BE2C (cell line): Measurements from ENCODE around the gene DDX59.

Source experiments
- DNase-seq: peaks from one replicate; pipeline ENCODE4 v3.0.0-alpha.2; 2020
- H3K27me3 ChIP-seq: fragments of 250-450 bp; sonication (Bioruptor Pico); 2 replicates; pipeline ENCODE4 v1.5.1; 2020; ENCODE audit warnings: mild to moderate bottlenecking
- H3K36me3 ChIP-seq: fragments of 250-450 bp; sonication (Bioruptor Pico); 2 replicates; pipeline ENCODE4 v1.5.1; 2020; ENCODE audit warnings: mild to moderate bottlenecking
- H3K4me1 ChIP-seq: fragments of 250-450 bp; sonication (Bioruptor Pico); 2 replicates; pipeline ENCODE4 v1.5.1; 2020
- H3K4me3 ChIP-seq: 2 replicates; pipeline ENCODE4 v1.5.1; 2011; ENCODE audit warnings: low read depth, low read length
- H3K9me3 ChIP-seq: fragments of 250-450 bp; sonication (Bioruptor Pico); 2 replicates; pipeline ENCODE4 v1.5.1; 2020
- CTCF ChIP-seq: IDR thresholded peaks from 2 replicates; pipeline ENCODE4 v1.5.1; 2012; ENCODE audit warnings: mild to moderate bottlenecking, low read depth, low read length

DDX59 gene

GRCh38 chr1:200629876-200630514 is 39.7 kb downstream of the DDX59 start:
- no peak for TF ChIP-seq CTCF
- Histone ChIP-seq H3K36me3 (no peaks in the 10 kb centered on the region), H3K4me3 (no peak overlapping the region), H3K4me1 (0 out of 2 replicates have a peak, but pooled peaks cover 3% of the 10 kb centered on the region), H3K9me3 (no peaks in the 10 kb centered on the region), H3K27me3 (no peaks in the 10 kb centered on the region)
- no peak for DNase-seq

DNA sequence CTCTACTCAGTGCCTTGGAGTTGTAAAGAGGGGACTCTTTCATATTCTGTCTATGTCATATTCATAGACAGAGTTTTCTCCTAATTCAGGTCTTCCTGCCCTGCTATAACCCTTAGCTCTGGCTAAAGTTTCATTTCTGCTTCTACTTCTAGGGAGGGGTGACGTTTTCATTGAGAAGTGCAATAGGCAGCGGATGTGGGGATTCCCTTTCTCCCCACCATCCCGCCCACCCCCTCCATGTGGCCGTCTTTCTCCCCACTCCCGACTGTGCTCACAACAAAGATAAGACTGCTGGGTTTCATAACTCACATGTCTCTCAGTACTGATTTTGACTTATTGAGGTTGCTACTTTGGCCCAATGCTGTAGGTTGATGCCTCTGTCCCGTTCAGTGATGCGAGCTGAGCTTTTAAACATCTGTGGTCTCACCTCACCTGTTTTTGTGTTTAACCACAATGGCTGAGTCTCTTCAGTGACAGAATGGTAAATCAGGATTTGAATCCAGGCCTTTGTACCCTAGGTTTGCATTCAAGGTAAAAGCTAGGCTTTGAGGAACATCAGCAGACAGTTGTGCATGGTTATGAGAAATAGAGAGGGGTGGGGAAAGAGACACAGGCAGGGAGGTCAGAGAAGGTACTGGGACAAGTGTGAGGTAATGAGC is 41.4 kb downstream of the DDX59 start:
- H3K27me3 ChIP-seq = no peaks in the 10 kb centered on the region
- no peak for DNase-seq
- no peaks in the 10 kb centered on the region for H3K36me3 ChIP-seq
- H3K4me1 ChIP-seq = 0 out of 2 replicates have a peak, but pooled peaks cover 3% of the 10 kb centered on the region
- no peak for TF ChIP-seq CTCF
- no peak overlapping the region for H3K4me3 ChIP-seq
- H3K9me3 ChIP-seq = no peaks in the 10 kb centered on the region

DNA sequence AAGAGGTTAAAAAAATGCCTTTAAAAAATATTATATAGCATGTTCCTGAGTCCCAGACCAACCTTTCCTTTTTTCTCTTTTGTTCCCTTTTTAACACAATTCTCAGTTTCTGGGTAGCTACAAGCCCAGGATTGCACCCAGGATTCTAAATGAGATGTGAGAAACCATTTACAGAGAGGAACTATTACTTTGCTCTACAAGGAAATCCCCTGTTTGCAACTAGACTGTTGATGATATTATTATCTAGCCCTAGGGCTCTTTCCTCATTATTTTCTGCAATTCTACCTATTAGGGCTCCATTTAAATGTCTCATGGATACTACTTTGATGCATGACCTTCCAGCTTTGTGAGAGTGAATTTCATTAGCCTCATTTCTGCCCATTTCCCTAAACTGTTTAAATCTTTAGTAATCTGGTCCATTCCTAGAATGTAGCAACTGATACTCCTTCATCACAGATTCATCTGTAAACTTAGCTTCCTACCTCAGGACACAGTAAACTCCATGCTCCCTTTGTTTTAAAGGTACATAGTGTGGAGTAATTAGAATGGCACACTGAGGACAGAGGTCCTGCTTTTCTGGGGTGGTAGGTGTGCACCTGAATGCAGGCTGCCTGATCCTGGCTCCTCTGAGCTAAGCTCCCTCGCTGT is 42.0 kb downstream of the DDX59 start:
- no peak for TF ChIP-seq CTCF
- Histone ChIP-seq H3K4me3 (no peak overlapping the region), H3K27me3 (no peaks in the 10 kb centered on the region), H3K4me1 (0 out of 2 replicates have a peak, but pooled peaks cover 3% of the 10 kb centered on the region), H3K9me3 (no peaks in the 10 kb centered on the region), H3K36me3 (no peaks in the 10 kb centered on the region)
- no peak for DNase-seq

GRCh38 chr1:200626853-200627534 is 42.7 kb downstream of the DDX59 start:
- DNase-seq = no peak
- H3K9me3 ChIP-seq = no peaks in the 10 kb centered on the region
- TF ChIP-seq CTCF = no peak
- H3K27me3 ChIP-seq = no peaks in the 10 kb centered on the region
- H3K4me1 ChIP-seq = 0 out of 2 replicates have a peak, but pooled peaks cover 3% of the 10 kb centered on the region
- H3K36me3 ChIP-seq = no peaks in the 10 kb centered on the region
- no peak overlapping the region for H3K4me3 ChIP-seq

DNA sequence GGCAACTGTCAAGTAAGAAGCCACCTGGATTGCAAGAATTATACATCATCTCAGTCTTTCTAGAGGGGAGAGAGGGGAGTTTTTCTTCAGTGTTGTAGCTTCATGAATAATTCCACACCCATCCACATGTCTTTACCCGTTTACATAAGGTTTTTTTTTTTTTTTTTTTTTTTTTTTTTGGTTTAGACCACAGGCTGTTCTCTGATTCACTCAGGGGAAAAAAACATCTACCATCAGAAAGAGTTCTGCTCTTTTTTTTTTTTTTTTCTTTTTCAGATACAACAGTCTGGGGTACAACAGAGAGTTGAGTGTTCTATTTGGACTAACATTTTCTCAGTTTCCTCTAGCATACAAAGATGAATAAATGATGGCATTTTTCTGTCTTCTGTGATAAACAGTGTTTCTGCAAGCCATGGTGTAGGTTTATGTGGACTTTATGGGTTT is 44.3 kb downstream of the DDX59 start:
- no peak for DNase-seq
- Histone ChIP-seq H3K36me3 (no peaks in the 10 kb centered on the region), H3K9me3 (no peaks in the 10 kb centered on the region), H3K27me3 (no peaks in the 10 kb centered on the region), H3K4me1 (0 out of 2 replicates have a peak, but pooled peaks cover 3% of the 10 kb centered on the region), H3K4me3 (no peak overlapping the region)
- no peak for TF ChIP-seq CTCF
